GM12878 (cell line): ENCODE measurements around the gene RGL1. TPM values are rescaled to one million over a fixed set of nuclear protein-coding genes. Genes with fewer than 3 reads are reported as not detected.

Experiments used
- ATAC-seq: fragments of 200-7000 bp; cut with Tn5 transposase; 3 replicates; pipeline ENCODE4 v1.9.1; 2020; ENCODE audit warnings: mild to moderate bottlenecking, moderate library complexity
- BruUV-seq: library from RNA; stranded (reverse); fragments of 400-500 nt; replicated peaks from 2 replicates; lab custom pipeline; 2021; lab: Mats Ljungman, UMichigan
- CTCF ChIA-PET: fragments of 300-600 bp; sonication (Branson Sonifier 250); formaldehyde crosslinking; extraction: SDS; loops from one replicate; lab custom pipeline; 2021; ENCODE audit warnings: inconsistent platforms; lab: Yijun Ruan, JAX
- POLR2A ChIA-PET: fragments of 350-600 bp; formaldehyde crosslinking; extraction: SDS; loops from one replicate; lab custom pipeline; 2021; ENCODE audit warnings: inconsistent platforms; lab: Charles Lee
- RAD21 ChIA-PET: fragments of 300-600 bp; sonication (Branson Sonifier 250); formaldehyde crosslinking; loops from one replicate; lab custom pipeline; 2023; ENCODE audit warnings: antibody characterized with exemption; ENCODE audit not compliant: unreplicated experiment; lab: Charles Lee
- SMC1A ChIA-PET: fragments of 300-600 bp; sonication (Branson Sonifier 250); formaldehyde crosslinking; loops from one replicate; lab custom pipeline; 2023; ENCODE audit not compliant: unreplicated experiment, uncharacterized antibody; lab: Charles Lee
- DNase-seq: peaks from one replicate; pipeline ENCODE4 v3.0.0-alpha.2; 2011; ENCODE audit warnings: low read depth, low spot score
- FAIRE-seq: peaks from 3 replicates; lab custom pipeline; 2011; peaks lifted over from hg19 to GRCh38; lab: Jason Lieb, UNC
- H2AFZ ChIP-seq: 2 replicates; pipeline ENCODE4 v1.6.0; 2011; ENCODE audit warnings: low read depth, low read length, control low read depth; ENCODE audit not compliant: control insufficient read depth
- H3K27ac ChIP-seq: 2 replicates; pipeline ENCODE4 v1.5.1; 2011; ENCODE audit warnings: control low read depth; ENCODE audit not compliant: control insufficient read depth, insufficient read depth
- H3K27me3 ChIP-seq, 2 experiments: replicated peaks in 1 of 2; 2 replicates each; pipeline versions ENCODE4 v1.6.0 to v1.6.1; 2011; ENCODE audit warnings: low read length in 1 of 2; ENCODE audit not compliant: control insufficient read depth in 2 of 2, insufficient read depth in 2 of 2
- H3K36me3 ChIP-seq, 2 experiments: 2 replicates each; pipeline ENCODE4 v1.5.1; 2011; ENCODE audit warnings: low read length in 1 of 2; ENCODE audit not compliant: control insufficient read depth in 2 of 2, insufficient read depth in 2 of 2
- H3K4me1 ChIP-seq: 2 replicates; pipeline ENCODE4 v1.6.1; 2011; ENCODE audit warnings: mild to moderate bottlenecking, low read length, moderate library complexity, mixed read lengths; ENCODE audit not compliant: control insufficient read depth, insufficient read depth
- H3K4me2 ChIP-seq: 2 replicates; pipeline ENCODE4 v1.6.0; 2011; ENCODE audit warnings: control low read depth; ENCODE audit not compliant: control insufficient read depth, insufficient read depth
- H3K4me3 ChIP-seq: fragments of 200-600 bp; sonication (generic); 2 replicates; pipeline ENCODE4 v1.5.1; 2016
- H3K79me2 ChIP-seq: 2 replicates; pipeline ENCODE4 v1.6.0; 2011; ENCODE audit warnings: low read length; ENCODE audit not compliant: control insufficient read depth, insufficient read depth
- H3K9ac ChIP-seq: 2 replicates; pipeline ENCODE4 v1.8.0; 2011; ENCODE audit warnings: low read length, control low read depth, mixed read lengths; ENCODE audit not compliant: control insufficient read depth, insufficient read depth
- H3K9me3 ChIP-seq: replicated peaks from 3 replicates; pipeline ENCODE4 v1.5.1; 2011; ENCODE audit warnings: mild to moderate bottlenecking, low read length; ENCODE audit not compliant: control insufficient read depth, insufficient read depth
- H4K20me1 ChIP-seq: 2 replicates; pipeline ENCODE4 v1.6.0; 2011; ENCODE audit not compliant: control insufficient read depth, insufficient read depth
- ATF3 ChIP-seq: IDR thresholded peaks from 2 replicates; pipeline ENCODE4 v1.6.1; 2011; ENCODE audit warnings: low read depth, mild to moderate bottlenecking, low read length, moderate library complexity, borderline replicate concordance; ENCODE audit errors: extremely low read depth
- CREB1 ChIP-seq: IDR thresholded peaks from 2 replicates; pipeline ENCODE4 v1.6.1; 2012; ENCODE audit warnings: low read depth, mild to moderate bottlenecking, inconsistent platforms
- CTCF ChIP-seq, 3 experiments: IDR thresholded peaks in 2 of 3; conservative IDR thresholded peaks in 1 of 3; 2 replicates each; pipeline ENCODE4 v1.5.1; 2011; ENCODE audit warnings: low read depth in 3 of 3, low read length in 3 of 3, mild to moderate bottlenecking in 3 of 3, control low read depth in 2 of 3, moderate library complexity in 2 of 3, inconsistent platforms in 1 of 3, mixed read lengths in 1 of 3; ENCODE audit not compliant: control insufficient read depth in 2 of 3, insufficient read depth in 1 of 3; ENCODE audit errors: extremely low read depth in 1 of 3
- DPF2 ChIP-seq: fragments of 450-650 bp; IDR thresholded peaks from 2 replicates; pipeline ENCODE4 v1.6.1; 2017; ENCODE audit warnings: mild to moderate bottlenecking
- ELK1 ChIP-seq: IDR thresholded peaks from 2 replicates; pipeline ENCODE4 v1.6.1; 2012; ENCODE audit warnings: low read depth, low read length, improper control_type of control experiment
- HDGF ChIP-seq: fragments of 450-650 bp; IDR thresholded peaks from 2 replicates; pipeline ENCODE4 v1.6.1; 2016; ENCODE audit warnings: antibody characterized with exemption
- IRF3 ChIP-seq: fragments of 450-650 bp; IDR thresholded peaks from 2 replicates; pipeline ENCODE4 v1.6.1; 2014; ENCODE audit warnings: mild to moderate bottlenecking
- LARP7 ChIP-seq: fragments of 450-650 bp; IDR thresholded peaks from 2 replicates; pipeline ENCODE4 v1.6.1; 2017; ENCODE audit warnings: mild to moderate bottlenecking
- MTA3 ChIP-seq: IDR thresholded peaks from 2 replicates; pipeline ENCODE4 v1.6.1; 2012; ENCODE audit warnings: low read length, inconsistent platforms, borderline replicate concordance
- MYB ChIP-seq: fragments of 150-350 bp; IDR thresholded peaks from 2 replicates; pipeline ENCODE4 v1.6.1; 2014; ENCODE audit warnings: mild to moderate bottlenecking, low read depth, low read length, borderline replicate concordance
- NFYA ChIP-seq: IDR thresholded peaks from 2 replicates; pipeline ENCODE4 v1.6.1; 2011; ENCODE audit warnings: low read depth, mild to moderate bottlenecking, low read length, improper control_type of control experiment, borderline replicate concordance
- NR2F1 ChIP-seq: fragments of 450-650 bp; conservative IDR thresholded peaks from 2 replicates; pipeline ENCODE4 v1.6.1; 2017; ENCODE audit warnings: mild to moderate bottlenecking
- RUNX3 ChIP-seq: IDR thresholded peaks from 2 replicates; pipeline ENCODE4 v1.6.1; 2012; ENCODE audit warnings: low read length, inconsistent platforms
- SIN3A ChIP-seq: IDR thresholded peaks from 2 replicates; pipeline ENCODE4 v1.6.1; 2012; ENCODE audit warnings: low read depth, low read length, improper control_type of control experiment
- SREBF2 ChIP-seq: IDR thresholded peaks from 2 replicates; pipeline ENCODE4 v1.6.1; 2012; ENCODE audit warnings: mild to moderate bottlenecking, low read length
- TAF1 ChIP-seq: IDR thresholded peaks from 2 replicates; pipeline ENCODE4 v1.6.1; 2011; ENCODE audit warnings: mild to moderate bottlenecking, low read depth, low read length, borderline replicate concordance
- USF1 ChIP-seq: IDR thresholded peaks from 2 replicates; pipeline ENCODE4 v1.6.1; 2011; ENCODE audit warnings: borderline replicate concordance, low read depth, mild to moderate bottlenecking, moderate library complexity, mixed read lengths, low read length; ENCODE audit not compliant: insufficient read depth; ENCODE audit errors: extremely low read length
- ZNF217 ChIP-seq: fragments of 450-650 bp; IDR thresholded peaks from 2 replicates; pipeline ENCODE4 v1.6.1; 2017; ENCODE audit warnings: antibody characterized with exemption, mild to moderate bottlenecking
- WGBS: methylation state at CpG from one replicate; pipeline ENCODE4 v1.1.6; 2016; ENCODE audit warnings: low lambda C conversion rate; ENCODE audit not compliant: insufficient replicate concordance, insufficient coverage; ENCODE audit errors: missing lambda C conversion rate; 5-methylcytosine and 5-hydroxymethylcytosine counted together
- in situ Hi-C: fragments of 300-500 bp; cut with MboI; formaldehyde crosslinking; loops from 9 replicates; pipeline ENCODE4 v1.14.3; 2018; ENCODE audit warnings: mixed read lengths
- intact Hi-C: fragments of 100-400 bp; cut with micrococcal nuclease; formaldehyde crosslinking; loops from one replicate; pipeline ENCODE4 v1.14.2; 2022; ENCODE audit not compliant: unreplicated experiment
- polyA plus RNA-seq, 11 experiments: library from polyadenylated mRNA; depleted of rRNA in 4 of 11; unstranded in 6 of 11; stranded (reverse) in 5 of 11; fragments of >200 nt; fragmentation: Nextera tagmentation in 4 of 11; fragmentation: Illumina TruSeq in 1 of 11; extraction: Ambion mirVana in 4 of 11; extraction: Trizol in 1 of 11; gene quantifications; 1 replicate in 1 of 11; 2 replicates in 10 of 11; pipeline versions ENCODE4 v1.2.1 to v1.2.3, GENCODE V29; 2011 to 2016; ENCODE audit warnings: inconsistent platforms in 2 of 11, missing spikeins in 2 of 11, low read depth in 1 of 11
- total RNA-seq, 4 experiments: library from RNA; depleted of rRNA in 3 of 4; stranded (reverse); fragments of >200 nt in 3 of 4; fragmentation: Illumina TruSeq in 1 of 4; extraction: Trizol in 1 of 4; gene quantifications; 2 replicates each; pipeline versions ENCODE4 v1.2.1 to v1.2.3, GENCODE V29; 2013 to 2021

RGL1 gene
- total and polyA plus RNA-seq, 10 of the 15 experiments (the other 5 are each of a cell fraction or from before 2014, with no cell fraction given): 8.1 to 25.0 (median 19.0) TPM

GRCh38 chr1:183975651-183976050 is 170.7 kb downstream of the RGL1 start:
- H2AFZ ChIP-seq: no peak overlapping the region
- BruUV-seq: no TSS peak
- no peaks in the 10 kb centered on the region for H3K9me3 ChIP-seq
- FAIRE-seq (no peak), DNase-seq (no peak)
- RAD21 ChIA-PET: no interaction called here
- H3K4me2 ChIP-seq: no peak overlapping the region
- POLR2A ChIA-PET: interaction anchor here (1.1 kb wide), 1 partner anchor 17 kb away, joined by 8 read pairs; no protein-coding TSS in a partner anchor
- H3K9ac ChIP-seq: no peak overlapping the region
- no peaks in the 10 kb centered on the region for H3K4me1 ChIP-seq
- no peak overlapping the region for H3K27ac ChIP-seq
- WGBS: 10% methylated on average over 3 of the region's 3 CpGs
- H3K4me3 ChIP-seq: no peak overlapping the region
- H4K20me1 ChIP-seq: no peaks in the 10 kb centered on the region
- TF ChIP-seq USF1 (no peak), ATF3 (no peak), SREBF2 (no peak), ZNF217 (no peak), RUNX3 (no peak), IRF3 (no peak), HDGF (no peak), DPF2 (no peak), MTA3 (no peak), MYB (no peak), LARP7 (no peak), CREB1 (no peak), CTCF (IDR thresholded peaks at IDR 0.05 in 2 of 3, conservative IDR thresholded peaks at IDR 0.05 in 1 of 3; ENCODE audit: control insufficient read depth in 2 of 3, extremely low read depth in 1 of 3, insufficient read depth in 1 of 3, low read depth in 3 of 3, low read length in 3 of 3) (no peak), NR2F1 (no peak), NFYA (no peak), SIN3A (no peak), ELK1 (no peak), TAF1 (no peak)
- TF ChIP-seq, all 136 proteins: peak for 0
- Histone ChIP-seq H3K36me3 (no peaks in the 10 kb centered on the region), H3K27me3 (no peaks in the 10 kb centered on the region), H3K79me2 (no peaks in the 10 kb centered on the region)
- ChIA-PET SMC1A (interaction anchor here (1.1 kb wide), 1 partner anchor 8 kb away, joined by 3 read pairs; no protein-coding TSS in a partner anchor), CTCF (no interaction called here)
- no peak for ATAC-seq
- in situ Hi-C loops (no loop called here), intact Hi-C loops (no loop called here)
